GM13976 (cell line): ENCODE measurements around the gene FBLN2.

Experiments used
- DNase-seq: peaks from one replicate; pipeline ENCODE4 v3.0.0; 2012; ENCODE audit warnings: low spot score
- in situ Hi-C: fragments of 300-500 bp; cut with MboI; formaldehyde crosslinking; loops from one replicate; pipeline ENCODE4 v1.12.0; 2022; ENCODE audit warnings: low sequenced_read_pairs, mixed read lengths, inconsistent platforms; ENCODE audit not compliant: unreplicated experiment
- TF ChIP-seq, protein P1 (sequence below): IDR thresholded peaks from 2 replicates; pipeline ENCODE4 v1.5.1; 2012; ENCODE audit warnings: borderline replicate concordance, mild to moderate bottlenecking; ENCODE audit not compliant: insufficient read depth; ENCODE audit errors: extremely low read depth, missing control alignments, control extremely low read depth

FBLN2 gene

DNA sequence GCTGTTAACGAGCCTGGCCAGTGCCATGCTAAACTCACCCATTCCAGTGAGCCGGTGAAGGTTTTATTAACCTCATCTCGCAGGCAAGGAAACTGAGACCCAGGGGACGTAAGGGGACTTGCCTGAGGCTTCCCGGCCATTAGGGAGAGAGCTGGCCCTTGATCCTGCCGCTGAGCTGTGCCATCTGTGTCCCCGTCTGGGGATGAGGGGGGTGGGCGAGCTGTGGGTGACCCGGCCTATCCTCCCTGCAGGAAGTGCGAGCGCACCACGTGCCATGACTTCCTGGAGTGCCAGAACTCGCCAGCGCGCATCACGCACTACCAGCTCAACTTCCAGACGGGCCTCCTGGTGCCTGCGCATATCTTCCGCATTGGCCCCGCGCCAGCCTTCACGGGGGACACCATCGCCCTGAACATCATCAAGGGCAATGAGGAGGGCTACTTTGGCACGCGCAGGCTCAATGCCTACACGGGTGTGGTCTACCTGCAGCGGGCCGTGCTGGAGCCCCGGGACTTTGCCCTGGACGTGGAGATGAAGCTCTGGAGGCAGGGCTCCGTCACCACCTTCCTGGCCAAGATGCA is 88.5 kb downstream of the FBLN2 start:
- TF ChIP-seq, protein P1, sequence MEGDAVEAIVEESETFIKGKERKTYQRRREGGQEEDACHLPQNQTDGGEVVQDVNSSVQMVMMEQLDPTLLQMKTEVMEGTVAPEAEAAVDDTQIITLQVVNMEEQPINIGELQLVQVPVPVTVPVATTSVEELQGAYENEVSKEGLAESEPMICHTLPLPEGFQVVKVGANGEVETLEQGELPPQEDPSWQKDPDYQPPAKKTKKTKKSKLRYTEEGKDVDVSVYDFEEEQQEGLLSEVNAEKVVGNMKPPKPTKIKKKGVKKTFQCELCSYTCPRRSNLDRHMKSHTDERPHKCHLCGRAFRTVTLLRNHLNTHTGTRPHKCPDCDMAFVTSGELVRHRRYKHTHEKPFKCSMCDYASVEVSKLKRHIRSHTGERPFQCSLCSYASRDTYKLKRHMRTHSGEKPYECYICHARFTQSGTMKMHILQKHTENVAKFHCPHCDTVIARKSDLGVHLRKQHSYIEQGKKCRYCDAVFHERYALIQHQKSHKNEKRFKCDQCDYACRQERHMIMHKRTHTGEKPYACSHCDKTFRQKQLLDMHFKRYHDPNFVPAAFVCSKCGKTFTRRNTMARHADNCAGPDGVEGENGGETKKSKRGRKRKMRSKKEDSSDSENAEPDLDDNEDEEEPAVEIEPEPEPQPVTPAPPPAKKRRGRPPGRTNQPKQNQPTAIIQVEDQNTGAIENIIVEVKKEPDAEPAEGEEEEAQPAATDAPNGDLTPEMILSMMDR, result no peak
- in situ Hi-C loops, result no loop called here
- DNase-seq, result no peak

GRCh38 chr3:13637953-13638352 is 89.0 kb downstream of the FBLN2 start:
- TF ChIP-seq, protein P1, result no peak
- in situ Hi-C loops, result no loop called here
- no peak for DNase-seq

DNA sequence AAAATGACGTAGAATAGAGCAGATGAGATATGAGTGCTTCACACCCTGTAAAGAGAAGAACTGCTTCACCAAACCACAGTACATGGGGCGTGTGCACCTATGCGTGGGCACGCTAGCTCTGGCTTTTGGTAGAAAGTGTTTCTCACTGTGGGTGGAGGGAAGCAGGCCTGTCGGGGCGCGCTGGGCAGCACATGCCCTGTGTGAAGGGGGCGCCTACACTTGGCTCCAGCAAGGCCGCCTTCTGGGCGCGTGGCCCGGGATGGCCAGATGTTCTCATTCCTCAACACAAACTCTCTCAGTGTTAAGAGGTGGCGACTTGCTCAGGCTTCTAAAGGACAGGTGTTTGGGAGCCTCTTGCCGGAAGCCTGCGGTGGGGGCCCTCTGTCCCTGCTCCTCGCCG is 90.0 kb downstream of the FBLN2 start:
- TF ChIP-seq, protein P1, result no peak
- no peak for DNase-seq
- in situ Hi-C loops, result no loop called here

- TF ChIP-seq, protein P1, result no peak
- in situ Hi-C loops, result no loop called here
These were observed 93.7 kb downstream of the FBLN2 start for GRCh38 chr3:13642597-13642996.

DNA sequence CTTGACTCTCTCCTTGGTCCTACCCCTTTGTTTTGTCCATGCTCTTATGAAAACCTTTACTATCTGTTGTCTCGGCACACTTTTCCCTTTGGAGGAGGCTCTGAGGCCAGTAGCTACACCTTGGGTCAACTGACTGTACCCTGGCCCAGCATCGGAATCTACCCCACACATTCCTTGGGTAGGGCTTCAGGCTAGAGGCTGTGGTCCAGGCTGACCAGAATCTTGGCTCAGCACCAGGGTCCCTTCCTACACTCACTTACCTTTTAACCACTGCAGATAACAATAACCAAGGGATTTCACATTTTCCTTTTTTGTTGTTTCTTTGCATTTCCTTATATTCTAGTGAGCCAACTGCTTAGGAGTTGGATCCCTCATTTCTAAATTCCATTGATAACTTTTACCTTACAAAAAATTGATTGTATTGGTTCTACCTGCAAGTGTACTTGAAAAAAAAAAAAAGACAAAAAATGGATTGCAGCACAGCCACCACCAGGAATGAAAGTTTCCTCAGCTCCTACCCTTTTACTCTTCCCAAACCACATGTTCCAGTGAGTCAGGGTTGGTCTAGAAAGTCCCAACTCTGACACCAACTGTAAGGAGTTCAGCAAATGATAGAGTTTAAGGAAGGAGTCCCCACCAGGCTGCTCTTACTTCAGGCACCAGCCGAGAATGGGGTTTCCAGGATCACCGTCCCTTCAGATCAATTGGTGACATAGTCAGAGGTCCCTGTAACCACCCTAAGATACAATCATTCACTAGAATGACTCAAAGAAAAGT is 95.6 kb downstream of the FBLN2 start:
- in situ Hi-C loops, result loop anchor here (5.0 kb wide), 1 partner anchor 142 kb away; no protein-coding TSS in a partner anchor
- no peak for DNase-seq
- TF ChIP-seq, protein P1, result no peak

More at GRCh38 chr3:13642597-13642996, 93.7 kb downstream of the FBLN2 start:
- no peak for DNase-seq

DNA sequence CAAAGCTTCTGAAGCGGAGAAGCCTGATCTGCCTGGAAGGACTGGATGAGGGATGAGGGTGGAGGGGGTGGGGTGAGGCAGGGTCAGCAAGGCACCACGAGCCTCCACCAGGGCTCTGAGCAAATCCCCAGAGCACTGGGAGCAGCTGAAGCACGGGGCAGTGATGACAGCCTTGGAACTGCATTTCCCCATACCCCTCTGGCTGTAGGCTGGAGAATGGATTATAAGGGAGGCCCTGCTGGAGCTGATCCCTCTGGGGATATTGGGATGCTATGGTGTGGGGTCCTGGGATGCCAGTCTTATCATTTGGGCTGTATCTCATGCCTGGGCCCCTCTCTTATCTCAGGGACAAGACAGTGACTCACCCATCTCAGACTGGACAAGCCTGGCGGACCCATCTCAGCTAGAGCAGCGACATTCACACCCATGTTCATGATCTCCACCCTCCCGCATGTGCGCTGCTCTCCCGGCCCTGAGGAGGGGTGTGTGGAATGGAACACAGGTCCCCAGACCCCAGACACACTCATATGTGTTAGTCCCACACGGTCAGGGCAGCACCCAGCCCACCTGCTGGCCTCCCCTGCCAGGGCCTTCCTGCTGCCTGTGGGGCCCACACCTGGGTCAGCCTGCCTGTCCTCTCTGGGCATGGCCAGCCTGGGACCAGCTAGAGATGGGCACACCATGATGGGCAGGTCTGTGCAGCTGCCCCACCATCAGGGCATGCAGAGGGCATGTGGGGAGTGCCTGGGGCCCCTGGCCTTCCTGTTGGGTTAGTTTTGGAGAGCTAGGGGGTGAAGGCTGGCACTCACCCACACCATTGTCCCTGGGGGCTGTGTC is 97.1 kb downstream of the FBLN2 start:
- TF ChIP-seq, protein P1, result no peak
- in situ Hi-C loops, result loop anchor here (5.0 kb wide), 1 partner anchor 144 kb away; no protein-coding TSS in a partner anchor

More for the DNA sequence above, 97.1 kb downstream of the FBLN2 start:
- no peak for DNase-seq
